Motor neuron (in vitro differentiated cells): ENCODE measurements around the gene EFNB1. TPM values are rescaled to one million over a fixed set of nuclear protein-coding genes. Genes with fewer than 3 reads are reported as not detected.

Experiments used
- ATAC-seq, 8 experiments: fragments of 200-7000 bp; cut with Tn5 transposase; replicated peaks in 6 of 8; 2 replicates each; pipeline ENCODE4 v1.8.0; 2021; ENCODE audit warnings: mild to moderate bottlenecking in 8 of 8, moderate library complexity in 8 of 8
- H3K27ac ChIP-seq, 2 donors: fragments of 250-450 bp; sonication (Bioruptor Pico); 2 replicates each; pipeline ENCODE4 v1.9.0; 2021; ENCODE audit warnings: antibody characterized with exemption in 2 of 2, mild to moderate bottlenecking in 2 of 2, moderate library complexity in 1 of 2
- H3K4me1 ChIP-seq, 2 donors: fragments of 250-450 bp; sonication (Bioruptor Pico); replicated peaks in 1 of 2; 2 replicates each; pipeline ENCODE4 v1.6.1; 2021; ENCODE audit warnings: antibody characterized with exemption in 2 of 2, mild to moderate bottlenecking in 2 of 2, moderate library complexity in 1 of 2
- H3K4me3 ChIP-seq, 5 donors: fragments of 250-450 bp; sonication (Bioruptor Pico); 2 replicates each; pipeline ENCODE4 v1.9.0; 2021; ENCODE audit warnings: antibody characterized with exemption in 5 of 5, mild to moderate bottlenecking in 5 of 5, moderate library complexity in 4 of 5
- whole genome bisulfite sequencing, 10 experiments: fragments of 450-650 bp; shearing (Covaris generic); methylation state at CpG; one replicate each; pipeline ENCODE4 v1.0.0; 2022; 5-methylcytosine and 5-hydroxymethylcytosine counted together
- in situ Hi-C, 9 experiments: fragments of 400-800 bp; cut with MboI; loops; one replicate each; pipeline ENCODE4 v1.15.0; 2021; ENCODE audit warnings: low sequenced_read_pairs in 9 of 9, low pct_unique_long_range_greater_than_20kb in 2 of 9; ENCODE audit not compliant: unreplicated experiment in 9 of 9
- total RNA-seq, 8 experiments: library from RNA; unstranded; fragments of 300-600 nt; gene quantifications; 2 replicates each; pipeline versions ENCODE4 v1.2.3 to v1.2.4, GENCODE V29; 2022

EFNB1 gene
- total RNA-seq, 8 experiments from 2014 or later: 10.2 to 57.1 (median 39.2) TPM

DNA sequence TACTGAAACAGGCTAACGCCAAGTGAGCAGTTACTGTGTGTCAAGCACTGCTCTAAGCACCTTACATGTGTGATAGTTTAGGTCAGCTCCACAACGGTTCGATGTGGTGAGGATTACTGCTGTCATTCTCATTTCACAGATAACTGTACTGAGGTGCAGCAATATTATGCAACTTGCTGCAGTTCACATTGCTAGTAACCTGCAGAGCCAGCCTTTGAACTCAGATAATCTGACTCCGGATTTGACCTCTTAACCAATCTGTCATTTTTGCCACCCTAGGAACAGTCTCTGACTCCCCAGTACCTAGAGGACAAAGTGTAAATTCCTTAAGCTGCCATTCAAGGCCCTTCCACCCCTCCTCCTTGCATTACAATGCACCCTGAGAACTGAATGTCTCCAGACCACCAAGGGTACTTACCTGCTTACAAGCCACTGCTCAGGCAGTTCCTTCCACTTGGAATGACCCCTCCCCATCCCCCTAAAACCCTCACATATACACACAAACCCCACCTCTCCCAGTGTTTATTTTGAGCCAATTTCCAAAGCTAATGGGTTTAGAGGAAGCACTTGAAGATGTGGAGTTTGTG, 24.9 kb downstream of the EFNB1 start:
- in situ Hi-C loops: no loop called here
- H3K27ac ChIP-seq: no peak overlapping the region
- WGBS, 10 experiments: 0 to 100% (median 61%) methylated on average over 1 to 3 of the region's 4 CpGs; no CpG with 5 or more reads in 6 of the 10 experiments
- H3K4me3 ChIP-seq: no peak overlapping the region
- H3K4me1 ChIP-seq: peaks cover 29 to 30% of the 10 kb centered on the region in 2 donors
- no peak for ATAC-seq

DNA sequence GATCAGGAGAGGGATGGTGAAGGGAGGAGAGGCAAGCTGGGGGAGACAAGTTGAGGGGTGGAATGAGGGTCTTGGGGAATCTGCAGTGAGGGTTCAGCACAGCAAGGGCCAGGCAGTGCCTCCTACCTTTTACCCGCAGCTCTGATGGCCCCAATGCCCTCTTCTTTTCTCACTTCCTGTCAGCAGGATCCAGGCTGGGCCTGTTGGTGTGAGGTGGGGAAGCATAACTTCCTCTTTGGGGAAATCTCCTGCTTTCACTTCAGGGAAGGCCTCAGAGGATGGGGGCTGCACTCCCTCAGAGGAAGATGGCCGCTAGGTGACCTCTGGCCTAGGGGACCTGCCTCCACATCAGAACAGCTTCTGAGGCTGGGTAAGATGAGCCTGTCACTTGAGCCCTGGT, 36.5 kb downstream of the EFNB1 start:
- WGBS, 10 experiments: 20% methylated on average over 1 of the region's 2 CpGs; no CpG with 5 or more reads in 9 of the 10 experiments
- in situ Hi-C loops: no loop called here
- no peak for ATAC-seq
- Histone ChIP-seq H3K4me3 (no peak overlapping the region), H3K4me1 (peaks cover 12 to 15% of the 10 kb centered on the region in 2 donors), H3K27ac (no peak overlapping the region)

DNA sequence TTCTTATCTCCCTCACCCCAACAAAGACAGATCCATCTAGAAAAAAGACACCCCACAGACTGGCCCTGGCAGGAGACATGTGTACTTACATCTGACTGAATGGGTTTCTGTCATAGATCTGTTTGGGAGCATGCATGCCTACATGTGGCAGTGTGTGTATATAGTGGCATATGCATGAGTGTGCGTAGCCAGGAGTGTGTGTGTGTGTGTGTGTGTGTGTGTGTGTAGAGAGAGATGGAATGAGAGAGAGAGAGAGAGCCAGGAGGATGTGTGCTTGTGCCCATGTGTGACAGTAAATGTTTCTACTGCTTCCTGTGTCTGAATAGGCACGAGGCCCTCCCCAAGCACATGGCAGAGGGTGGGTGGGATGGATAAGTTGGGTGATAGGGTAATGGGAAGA, 37.1 kb downstream of the EFNB1 start:
- H3K27ac ChIP-seq: no peak overlapping the region
- H3K4me1 ChIP-seq: peaks cover 12 to 15% of the 10 kb centered on the region in 2 donors
- in situ Hi-C loops: no loop called here
- ATAC-seq: peak in 1 of 8 experiments; percentile 13
- 40 to 100% methylated on average over 1 of the region's 2 CpGs; no CpG with 5 or more reads in 8 of the 10 experiments for WGBS, 10 experiments
- no peak overlapping the region for H3K4me3 ChIP-seq

DNA sequence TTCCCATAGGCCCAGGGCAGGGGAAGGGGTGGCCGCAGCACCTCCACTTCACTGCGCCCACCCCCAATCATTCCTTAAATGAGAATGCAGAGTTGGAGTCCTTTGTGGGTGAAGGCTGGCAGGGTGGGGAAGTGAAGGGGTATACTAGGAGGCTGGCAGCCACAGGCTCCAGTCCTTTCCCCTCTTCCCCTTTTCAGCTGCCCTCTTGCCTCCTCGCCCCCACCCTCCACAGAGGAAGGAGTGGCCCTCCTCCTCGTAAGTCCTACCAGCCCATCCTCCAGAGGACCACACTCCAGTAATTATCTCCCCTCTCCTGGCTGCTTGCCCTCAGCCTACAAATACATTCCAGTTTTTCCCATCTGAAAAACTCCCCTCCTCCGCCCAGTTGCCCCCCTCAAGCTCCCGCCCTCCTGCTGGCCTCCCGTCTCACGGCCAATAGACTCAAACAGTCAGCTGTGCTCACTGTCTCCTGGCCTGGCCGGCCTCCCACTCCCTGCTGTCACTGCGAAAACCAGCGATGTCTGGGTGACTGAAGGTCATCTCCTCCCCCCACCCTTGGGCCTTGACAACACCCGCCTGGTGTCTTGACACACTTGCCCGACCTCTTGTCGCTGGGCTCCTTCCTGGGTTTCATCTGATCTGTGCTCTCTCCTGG, 38.8 kb downstream of the EFNB1 start:
- H3K4me3 ChIP-seq: no peak overlapping the region
- WGBS, 10 experiments: no CpG with 5 or more reads among the region's 14 CpGs
- ATAC-seq: peak in 5 of 8 experiments; percentile 86 to 93 (median 90)
- H3K27ac ChIP-seq: peak overlapping the region in 1 of 2 donors; percentile 34
- peaks cover 12 to 15% of the 10 kb centered on the region in 2 donors for H3K4me1 ChIP-seq
- in situ Hi-C loops: no loop called here

DNA sequence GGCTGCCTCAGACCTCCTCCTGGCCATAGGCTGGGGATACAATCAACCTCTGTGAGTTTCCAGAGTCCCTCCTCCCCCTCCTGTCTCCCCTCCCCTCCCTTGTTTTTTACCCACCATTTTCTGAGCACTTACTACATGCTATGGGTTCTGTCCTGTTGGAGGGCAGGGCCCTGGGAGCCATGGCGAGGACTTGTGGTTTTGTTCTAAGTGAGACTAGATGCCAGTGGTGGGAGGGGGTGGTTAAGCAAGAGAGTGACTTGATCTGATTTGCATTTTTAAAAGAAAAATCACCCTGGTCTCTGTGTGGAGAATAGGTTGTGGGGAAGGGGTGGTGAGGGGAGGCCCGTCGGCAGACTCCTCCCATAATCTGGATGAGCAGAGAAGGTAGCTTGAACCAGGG, 39.5 kb downstream of the EFNB1 start:
- peak in 2 of 8 experiments; percentile 42 to 43 for ATAC-seq
- in situ Hi-C loops: no loop called here

DNA sequence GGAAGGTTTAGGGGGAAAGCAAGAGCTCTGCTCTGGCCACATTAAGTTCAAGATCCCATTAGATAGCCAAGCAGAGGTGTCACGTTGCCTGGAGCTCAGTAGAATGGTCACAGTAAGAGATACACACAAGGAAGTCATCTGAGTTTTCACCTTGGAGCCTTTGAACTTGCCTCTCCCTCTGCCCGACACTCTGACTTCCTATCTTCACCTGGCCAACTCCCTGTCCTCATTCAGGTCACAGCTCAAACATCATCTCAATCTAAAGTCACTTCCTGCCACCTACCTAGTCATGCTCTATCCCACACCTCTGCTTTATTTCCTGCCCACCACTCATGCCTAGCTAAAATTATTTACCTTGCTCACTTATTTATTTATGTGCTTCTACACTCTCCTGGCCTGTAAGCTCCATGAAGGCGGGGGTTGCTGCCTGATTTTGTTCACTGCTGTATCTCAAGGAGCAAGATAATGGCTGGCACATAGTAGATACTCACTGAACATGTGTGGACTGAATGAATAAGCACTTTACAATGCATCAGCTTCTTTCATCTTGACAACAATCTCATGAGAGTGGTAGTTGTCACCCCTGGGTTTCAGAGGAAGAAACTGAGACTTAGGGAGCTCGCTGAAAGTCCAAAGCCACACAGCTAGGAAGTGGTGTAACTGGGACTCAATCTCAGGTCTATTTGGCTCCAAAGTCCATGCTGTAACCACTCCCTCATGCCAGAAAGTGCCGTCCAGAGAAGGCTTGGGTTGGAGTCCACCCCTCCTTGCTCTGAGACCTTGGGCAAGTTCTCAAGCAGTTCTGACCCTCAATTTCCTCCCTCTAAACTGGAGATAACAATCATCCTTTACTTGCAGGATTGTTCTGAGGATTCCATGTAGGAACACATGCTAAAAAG, 40.3 kb downstream of the EFNB1 start:
- Histone ChIP-seq H3K27ac (no peak overlapping the region), H3K4me3 (no peak overlapping the region), H3K4me1 (peaks cover 12 to 15% of the 10 kb centered on the region in 2 donors)
- in situ Hi-C loops: no loop called here
- ATAC-seq: no peak
- WGBS, 10 experiments: 40 to 43% methylated on average over 2 of the region's 5 CpGs; no CpG with 5 or more reads in 8 of the 10 experiments

More for the DNA sequence above, 39.5 kb downstream of the EFNB1 start:
- Histone ChIP-seq H3K27ac (peak overlapping the region in 1 of 2 donors; percentile 34), H3K4me3 (no peak overlapping the region), H3K4me1 (peaks cover 12 to 15% of the 10 kb centered on the region in 2 donors)
- WGBS, 10 experiments: no CpG with 5 or more reads among the region's 3 CpGs

DNA sequence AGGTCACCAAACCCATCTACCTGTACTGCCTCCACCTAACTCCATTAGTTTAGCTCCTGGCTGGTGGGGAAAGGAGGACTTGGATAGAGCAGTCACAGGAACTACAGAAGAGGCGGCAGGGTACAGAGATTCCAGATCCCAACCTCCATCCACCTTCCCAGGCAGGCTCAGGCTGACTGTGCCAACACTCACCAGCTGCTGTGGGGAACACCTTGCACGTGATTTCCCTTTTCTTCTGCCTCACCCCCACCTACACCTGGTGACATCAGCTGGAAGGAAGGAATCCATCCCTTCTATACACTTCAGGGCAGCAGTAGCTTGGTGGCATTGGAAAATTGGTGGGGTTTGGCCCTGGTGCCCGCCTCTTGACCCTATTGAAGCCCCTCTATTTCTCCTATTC, 41.5 kb downstream of the EFNB1 start:
- Histone ChIP-seq H3K4me1 (peaks cover 12 to 15% of the 10 kb centered on the region in 2 donors), H3K27ac (no peak overlapping the region), H3K4me3 (no peak overlapping the region)
- in situ Hi-C loops: no loop called here
- WGBS, 10 experiments: 49 to 100% methylated on average over 2 of the region's 3 CpGs; no CpG with 5 or more reads in 8 of the 10 experiments
- no peak for ATAC-seq

DNA sequence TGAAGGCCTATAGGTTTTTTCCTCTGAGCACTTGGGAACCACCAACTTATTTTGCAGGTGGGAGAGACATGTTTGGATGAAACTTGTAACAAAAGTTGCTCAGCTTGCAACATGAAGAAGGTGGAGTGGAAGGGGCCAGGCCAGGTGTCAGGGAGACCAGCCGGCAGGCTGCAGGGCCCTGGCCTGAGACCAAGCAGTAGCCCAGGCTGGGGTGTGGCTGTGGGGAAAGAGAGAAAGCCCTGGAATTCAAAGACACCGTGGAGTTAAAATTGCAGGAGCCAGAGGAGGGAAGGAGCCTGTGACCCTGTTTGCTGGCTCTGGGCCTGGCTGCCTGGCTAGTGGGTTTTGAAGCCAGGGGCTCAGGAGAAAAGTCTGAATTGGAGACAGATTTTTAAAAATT, 43.4 kb downstream of the EFNB1 start:
- H3K27ac ChIP-seq: no peak overlapping the region
- no peak overlapping the region for H3K4me3 ChIP-seq
- peaks cover 10 to 13% of the 10 kb centered on the region in 2 donors for H3K4me1 ChIP-seq
- 88% methylated on average over 1 of the region's 2 CpGs; no CpG with 5 or more reads in 9 of the 10 experiments for WGBS, 10 experiments
- ATAC-seq: no peak
- in situ Hi-C loops: no loop called here

DNA sequence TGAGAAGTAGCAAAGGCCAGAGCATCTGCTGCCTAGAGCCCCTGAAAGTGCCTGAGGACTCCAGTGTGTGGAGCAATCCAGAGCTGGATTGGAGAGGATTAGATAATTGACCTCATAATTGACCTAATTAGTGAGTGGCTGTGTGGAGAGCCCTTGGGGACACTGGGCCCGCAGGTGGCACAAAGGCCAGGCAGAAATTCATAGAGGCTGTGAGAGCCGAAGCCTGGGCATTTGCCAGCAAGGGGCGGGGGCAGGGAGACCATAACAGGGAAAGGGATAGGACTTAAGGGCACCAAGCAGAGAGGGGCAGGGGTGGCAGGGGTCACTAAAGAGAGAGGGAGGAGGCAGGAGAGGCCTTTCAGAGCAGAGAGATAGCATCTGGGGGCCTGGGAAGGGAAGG, 45.3 kb downstream of the EFNB1 start:
- Histone ChIP-seq H3K4me3 (no peak overlapping the region), H3K27ac (no peak overlapping the region), H3K4me1 (no peaks in the 10 kb centered on the region)
- WGBS, 10 experiments: 0% methylated on average over 2 of the region's 3 CpGs; no CpG with 5 or more reads in 9 of the 10 experiments
- ATAC-seq: no peak
- in situ Hi-C loops: no loop called here

DNA sequence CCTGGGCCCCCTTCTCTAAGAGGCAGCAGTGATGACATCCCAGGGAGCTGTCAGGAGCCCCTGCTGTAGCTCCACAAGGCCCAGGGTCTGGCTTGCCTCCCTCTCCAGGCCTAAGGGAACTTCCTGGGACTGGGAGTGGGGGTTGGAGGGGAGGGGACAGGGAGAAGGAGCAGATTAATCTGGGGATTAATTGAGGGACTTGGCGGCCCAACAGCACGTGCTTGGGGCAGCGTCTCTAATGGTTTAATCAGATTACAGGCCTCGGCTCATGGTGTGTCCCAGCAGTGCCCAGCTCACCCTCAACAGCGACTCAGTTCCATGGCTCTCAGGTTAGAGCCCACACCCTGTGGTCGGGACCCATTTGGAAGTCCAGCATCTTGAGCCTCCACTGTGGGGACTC, 47.9 kb downstream of the EFNB1 start:
- Histone ChIP-seq H3K4me1 (peaks cover 14 to 17% of the 10 kb centered on the region in 2 donors), H3K27ac (no peak overlapping the region), H3K4me3 (no peak overlapping the region)
- no peak for ATAC-seq
- WGBS, 10 experiments: 92% methylated on average over 2 of the region's 6 CpGs; no CpG with 5 or more reads in 9 of the 10 experiments
- in situ Hi-C loops: no loop called here

DNA sequence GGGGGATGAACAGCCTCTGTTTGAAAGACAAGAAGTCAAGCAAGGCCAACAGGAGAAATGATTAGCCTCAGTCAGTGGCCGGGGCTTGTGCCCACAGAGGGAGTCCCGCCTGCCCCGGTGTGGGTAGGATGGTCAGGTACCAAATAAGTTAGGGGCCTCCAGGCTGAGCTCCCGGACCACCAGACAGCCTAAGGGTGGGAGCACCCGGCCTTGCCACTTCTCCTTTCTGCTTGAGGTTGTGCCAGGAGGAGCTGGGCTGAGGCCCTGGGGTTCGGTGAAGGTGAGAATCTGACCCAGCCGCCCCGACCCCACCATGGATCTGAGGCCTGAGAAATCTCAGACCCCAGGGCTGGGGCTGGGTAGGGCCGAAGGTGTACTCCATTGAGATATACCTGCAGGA, 48.8 kb downstream of the EFNB1 start:
- 74% methylated on average over 7 of the region's 9 CpGs; no CpG with 5 or more reads in 9 of the 10 experiments for WGBS, 10 experiments
- no peak for ATAC-seq
- in situ Hi-C loops: no loop called here
- Histone ChIP-seq H3K4me3 (no peak overlapping the region), H3K4me1 (peaks cover 14 to 17% of the 10 kb centered on the region in 2 donors), H3K27ac (no peak overlapping the region)

DNA sequence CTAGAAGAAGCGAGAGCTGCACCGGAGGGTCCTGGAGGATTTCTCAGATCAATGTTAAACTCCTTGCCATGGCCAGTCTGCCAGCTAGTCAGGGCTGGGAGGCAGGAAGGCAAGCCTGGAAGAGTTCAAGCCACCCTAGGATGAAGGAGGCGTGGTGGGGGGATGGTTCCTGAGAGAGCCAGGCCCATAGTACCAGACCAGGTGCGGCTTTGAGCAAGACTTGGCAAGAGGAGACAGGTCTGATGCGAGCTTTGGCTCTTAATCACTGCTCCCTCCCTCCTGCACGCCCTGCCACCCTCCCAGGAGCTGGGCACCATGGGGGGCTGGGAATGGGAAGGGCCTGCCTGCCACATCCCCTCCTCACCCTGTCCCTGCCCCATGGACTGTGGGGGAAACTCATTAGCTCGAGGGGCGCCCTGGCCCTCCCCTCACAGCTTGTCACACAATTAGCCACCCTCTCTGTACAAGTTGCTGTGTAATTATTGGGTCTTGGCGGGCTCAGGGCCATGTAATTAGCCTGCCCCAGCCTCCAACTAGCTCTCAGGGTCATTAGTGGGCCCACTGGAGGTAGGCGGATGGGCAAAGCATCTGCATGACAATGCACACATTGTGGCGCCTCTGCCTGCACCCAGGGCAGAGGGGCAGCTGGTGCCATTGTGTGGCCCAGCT, 50.3 kb downstream of the EFNB1 start:
- ATAC-seq: no peak
- 40% methylated on average over 1 of the region's 11 CpGs; no CpG with 5 or more reads in 9 of the 10 experiments for WGBS, 10 experiments

More for the DNA sequence above, 50.3 kb downstream of the EFNB1 start:
- Histone ChIP-seq H3K27ac (no peak overlapping the region), H3K4me3 (no peak overlapping the region), H3K4me1 (peaks cover 14 to 17% of the 10 kb centered on the region in 2 donors)
- in situ Hi-C loops: no loop called here
